SK-N-MC (cell line): ENCODE results near the gene SHANK3.

Experiments
- EZH2 ChIP-seq: fragments of 200-600 bp; sonication (generic); IDR thresholded peaks from one replicate; pipeline ENCODE4 v1.6.1; 2017; ENCODE audit warnings: antibody characterized with exemption
- FOXP2 ChIP-seq: optimal IDR thresholded peaks from 2 replicates; pipeline ENCODE3; 2011; ENCODE audit warnings: mild to moderate bottlenecking, moderate library complexity; ENCODE audit not compliant: insufficient read depth; ENCODE audit errors: extremely low read length, control extremely low read depth
- POLR2AphosphoS5 ChIP-seq: IDR thresholded peaks from 2 replicates; pipeline ENCODE4 v1.6.1; 2012; ENCODE audit warnings: mild to moderate bottlenecking, low read depth, low read length, borderline replicate concordance

GRCh38 chr22:50635591-50635990 lies 37.0 kb upstream of the SHANK3 start:
- TF ChIP-seq EZH2 = no peak
- TF ChIP-seq POLR2AphosphoS5 = no peak
- TF ChIP-seq FOXP2 = no peak
